GM19328 (cell line): ENCODE measurements around the gene ARSK.
"Not testable (repeated sequence)": the region's sequence is repeated elsewhere in the genome, so short reads cannot be mapped to it uniquely, and the experiment has no call there.

Source experiments
- ATAC-seq: cut with Tn5 transposase; IDR thresholded peaks from one replicate; pipeline ENCODE4 v1.9.1; 2021; ENCODE audit warnings: mild to moderate bottlenecking, moderate library complexity; ENCODE audit not compliant: unreplicated experiment

ARSK gene

GRCh38 chr5:95620870-95621838 lies 66.3 kb downstream of the ARSK start:
- peak; percentile 41 for ATAC-seq

- ATAC-seq: no peak
Measured at GRCh38 chr5:95621839-95622629, 67.1 kb downstream of the ARSK start.

GRCh38 chr5:95623706-95624105 lies 68.8 kb downstream of the ARSK start:
- ATAC-seq: no peak

GRCh38 chr5:95624368-95624767 lies 69.5 kb downstream of the ARSK start:
- no peak for ATAC-seq

- ATAC-seq: no peak
Measured at GRCh38 chr5:95626701-95627100, 71.8 kb downstream of the ARSK start.

GRCh38 chr5:95627971-95628810 lies 73.3 kb downstream of the ARSK start:
- ATAC-seq: no peak

GRCh38 chr5:95628933-95629332 lies 74.0 kb downstream of the ARSK start:
- no peak for ATAC-seq

GRCh38 chr5:95630394-95630917 lies 75.6 kb downstream of the ARSK start:
- no peak for ATAC-seq

GRCh38 chr5:95631255-95631958 lies 76.5 kb downstream of the ARSK start:
- no peak for ATAC-seq

GRCh38 chr5:95631991-95632675 lies 77.2 kb downstream of the ARSK start:
- peak; percentile 88 for ATAC-seq

GRCh38 chr5:95632942-95633341 lies 78.0 kb downstream of the ARSK start:
- ATAC-seq: not testable (repeated sequence)

GRCh38 chr5:95633671-95634070 lies 78.8 kb downstream of the ARSK start:
- no peak for ATAC-seq

GRCh38 chr5:95634081-95634480 lies 79.2 kb downstream of the ARSK start:
- ATAC-seq: no peak

- ATAC-seq: no peak
Measured at GRCh38 chr5:95638632-95639031, 83.7 kb downstream of the ARSK start.

GRCh38 chr5:95641741-95642220 lies 86.9 kb downstream of the ARSK start:
- no peak for ATAC-seq

- ATAC-seq: no peak
Measured at GRCh38 chr5:95643152-95643551, 88.3 kb downstream of the ARSK start.

- peak; percentile 40 for ATAC-seq
Measured at GRCh38 chr5:95644351-95645042, 89.6 kb downstream of the ARSK start.

GRCh38 chr5:95646226-95646568 lies 91.3 kb downstream of the ARSK start:
- ATAC-seq: not testable (repeated sequence)
